ENCODE results near the gene ATRN.

ATRN gene

GRCh38 chr20:3461911-3462677, 8.7 kb upstream of the ATRN start:
- ChIA-PET POLR2A (no interaction called here), CTCF (interaction anchor here (2.4 kb wide), 1 partner anchor 9 kb away, joined by 9 read pairs; no protein-coding TSS in a partner anchor)
- DNase-seq (ENCODE audit: extremely low spot score) = no peak
- no peak for TF ChIP-seq CTCF (IDR thresholded peaks at IDR 0.05; ENCODE audit: control extremely low read depth, extremely low read depth, low read depth, missing control alignments)

DNA sequence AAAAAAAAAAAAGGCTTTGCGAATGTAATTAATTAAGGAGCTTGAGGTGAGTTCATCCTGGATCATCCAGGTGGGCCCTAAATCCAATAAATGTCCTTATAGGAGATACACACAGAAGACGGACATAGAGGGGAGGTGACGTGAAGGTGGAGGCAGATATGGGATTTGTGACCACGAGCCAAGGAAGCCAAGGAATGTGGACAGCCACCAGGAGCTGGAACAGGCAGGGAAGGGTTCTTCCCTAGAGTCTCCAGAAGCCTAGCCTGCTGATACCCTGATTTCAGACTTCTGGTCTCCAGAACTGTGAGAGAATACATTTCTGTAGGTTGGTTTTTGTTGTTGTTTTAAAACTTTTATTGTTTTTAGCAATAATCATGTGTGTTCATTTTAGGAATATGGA, 6.7 kb upstream of the ATRN start:
- ChIA-PET POLR2A (interaction anchor here (0.6 to 0.7 kb wide), 2 partner anchors 12 to 807 kb away, joined by 3 to 8 read pairs; no protein-coding TSS in a partner anchor), CTCF (interaction anchor here (2.4 kb wide), 1 partner anchor 11 kb away, joined by 9 read pairs; no protein-coding TSS in a partner anchor)

GRCh38 chr20:3465301-3465700, 5.5 kb upstream of the ATRN start:
- POLR2A ChIA-PET = no interaction called here

More for the DNA sequence above, 6.7 kb upstream of the ATRN start:
- TF ChIP-seq CTCF (IDR thresholded peaks at IDR 0.05; ENCODE audit: control extremely low read depth, extremely low read depth, low read depth, missing control alignments) = no peak
- DNase-seq (ENCODE audit: extremely low spot score) = no peak

DNA sequence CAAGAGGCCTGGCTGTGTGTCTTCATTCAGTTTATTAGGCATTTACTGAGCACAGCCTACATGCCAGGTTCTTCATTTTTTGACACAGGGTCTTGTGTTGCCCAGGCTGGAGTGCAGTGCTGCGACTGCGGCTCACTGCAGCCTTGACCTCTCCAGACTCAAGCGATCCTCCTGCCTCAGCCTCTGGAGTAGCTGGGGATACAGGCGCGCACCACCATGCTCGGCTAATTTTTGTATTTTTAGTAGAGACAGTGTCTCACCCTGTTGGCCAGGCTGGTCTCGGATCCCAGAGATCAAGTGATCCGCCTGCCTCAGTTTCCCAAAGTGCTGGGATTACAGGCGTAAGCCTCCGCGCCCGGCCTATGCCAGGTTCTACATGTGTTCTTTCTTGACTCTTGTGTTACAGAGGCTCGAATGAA, 601 bp upstream of the ATRN start:
- ChIA-PET CTCF (interaction anchor here (0.9 to 1.0 kb wide), 2 partner anchors 32 to 94 kb away, joined by 3 to 4 read pairs; no protein-coding TSS in a partner anchor), POLR2A (no interaction called here)
- no peak for TF ChIP-seq CTCF (IDR thresholded peaks at IDR 0.05; ENCODE audit: control extremely low read depth, extremely low read depth, low read depth, missing control alignments)
- DNase-seq (ENCODE audit: extremely low spot score) = no peak

More at GRCh38 chr20:3465301-3465700, 5.5 kb upstream of the ATRN start:
- TF ChIP-seq CTCF (IDR thresholded peaks at IDR 0.05; ENCODE audit: control extremely low read depth, extremely low read depth, low read depth, missing control alignments) = no peak
- DNase-seq (ENCODE audit: extremely low spot score) = no peak
- CTCF ChIA-PET = no interaction called here

DNA sequence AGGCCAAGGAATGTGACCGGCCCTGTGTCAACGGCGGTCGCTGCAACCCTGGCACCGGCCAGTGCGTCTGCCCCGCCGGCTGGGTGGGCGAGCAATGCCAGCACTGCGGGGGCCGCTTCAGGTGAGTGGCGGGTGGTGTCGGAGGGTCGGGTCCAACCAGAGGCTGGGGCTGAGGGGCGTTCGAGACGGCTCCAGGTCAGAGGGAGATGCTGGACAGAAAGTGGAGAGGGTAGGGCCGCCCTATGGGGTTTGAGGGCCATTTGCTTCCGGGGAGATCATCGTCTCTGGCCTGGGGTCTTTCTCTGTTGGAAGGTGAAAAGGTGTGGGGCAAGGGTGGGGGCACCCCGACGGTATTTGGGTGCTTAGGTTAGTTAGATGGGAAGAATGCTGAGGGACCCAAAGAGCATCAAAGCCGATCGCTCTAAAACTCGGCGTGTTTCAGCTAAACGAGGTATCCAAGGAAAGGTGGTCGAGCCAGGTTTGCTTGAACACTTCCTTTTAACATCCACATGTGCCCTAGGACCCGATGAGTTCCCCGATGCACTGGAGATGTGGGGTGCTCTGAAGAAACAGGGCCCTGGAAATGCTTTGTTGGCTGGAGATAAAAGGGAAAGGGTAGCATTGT, 691 bp downstream of the ATRN start:
- no peak for TF ChIP-seq CTCF (IDR thresholded peaks at IDR 0.05; ENCODE audit: control extremely low read depth, extremely low read depth, low read depth, missing control alignments)
- no peak for DNase-seq (ENCODE audit: extremely low spot score)
- CTCF ChIA-PET = interaction anchor here (1.5 kb wide), 1 partner anchor 13 kb away, joined by 5 read pairs; no protein-coding TSS in a partner anchor
- POLR2A ChIA-PET = no interaction called here

GRCh38 chr20:3472105-3472504, 1.3 kb downstream of the ATRN start:
- no peak for DNase-seq (ENCODE audit: extremely low spot score)
- POLR2A ChIA-PET = no interaction called here
- TF ChIP-seq CTCF (IDR thresholded peaks at IDR 0.05; ENCODE audit: control extremely low read depth, extremely low read depth, low read depth, missing control alignments) = no peak
- CTCF ChIA-PET = interaction anchor here (0.9 to 1.5 kb wide), 2 partner anchors 13 to 19 kb away, joined by 3 to 5 read pairs; no protein-coding TSS in a partner anchor
